CD4-positive, alpha-beta T cell treated with Interleukin-12 subunit alpha and Interleukin-12 subunit beta, for 1 hour (primary cell): ENCODE data around the gene CAMK1D.

Experiments used
- DNase-seq: peaks from one replicate; pipeline ENCODE4 v3.0.0-alpha.2; 2020

The CAMK1D gene

DNA sequence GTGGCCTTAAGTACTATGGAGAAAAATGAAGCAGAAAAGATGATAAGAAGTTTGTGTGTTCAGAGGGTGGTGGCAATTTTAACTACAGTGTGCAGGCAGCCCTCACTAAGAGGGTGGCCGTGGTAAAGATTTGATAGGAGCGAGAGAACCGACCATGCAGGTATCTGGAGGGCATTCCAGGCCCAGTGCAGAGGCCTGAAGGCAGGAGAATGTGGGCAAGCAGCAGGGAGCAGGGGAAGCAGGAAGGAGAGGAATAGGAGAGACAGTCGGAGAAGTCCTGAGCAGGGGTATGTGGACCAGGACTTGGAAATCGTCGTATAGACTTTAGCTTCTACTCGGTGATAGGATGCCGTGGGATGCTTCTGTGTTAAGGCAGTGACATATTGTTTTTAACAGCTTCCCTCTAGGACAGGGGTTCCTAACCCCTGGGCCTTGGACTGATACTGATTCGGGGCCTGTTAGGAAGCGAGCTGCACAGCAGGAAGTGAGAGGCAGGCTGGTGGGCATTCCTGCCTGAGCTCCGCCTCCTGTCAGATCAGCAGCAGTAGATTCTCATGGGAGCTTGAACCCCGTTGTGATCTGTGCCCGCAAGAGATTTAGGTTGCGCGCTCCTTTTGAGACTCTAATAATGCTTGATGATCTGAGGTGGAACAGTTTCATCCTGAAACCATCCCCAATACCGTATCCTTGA lies 425.0 kb downstream of the CAMK1D start:
- no peak for DNase-seq

DNA sequence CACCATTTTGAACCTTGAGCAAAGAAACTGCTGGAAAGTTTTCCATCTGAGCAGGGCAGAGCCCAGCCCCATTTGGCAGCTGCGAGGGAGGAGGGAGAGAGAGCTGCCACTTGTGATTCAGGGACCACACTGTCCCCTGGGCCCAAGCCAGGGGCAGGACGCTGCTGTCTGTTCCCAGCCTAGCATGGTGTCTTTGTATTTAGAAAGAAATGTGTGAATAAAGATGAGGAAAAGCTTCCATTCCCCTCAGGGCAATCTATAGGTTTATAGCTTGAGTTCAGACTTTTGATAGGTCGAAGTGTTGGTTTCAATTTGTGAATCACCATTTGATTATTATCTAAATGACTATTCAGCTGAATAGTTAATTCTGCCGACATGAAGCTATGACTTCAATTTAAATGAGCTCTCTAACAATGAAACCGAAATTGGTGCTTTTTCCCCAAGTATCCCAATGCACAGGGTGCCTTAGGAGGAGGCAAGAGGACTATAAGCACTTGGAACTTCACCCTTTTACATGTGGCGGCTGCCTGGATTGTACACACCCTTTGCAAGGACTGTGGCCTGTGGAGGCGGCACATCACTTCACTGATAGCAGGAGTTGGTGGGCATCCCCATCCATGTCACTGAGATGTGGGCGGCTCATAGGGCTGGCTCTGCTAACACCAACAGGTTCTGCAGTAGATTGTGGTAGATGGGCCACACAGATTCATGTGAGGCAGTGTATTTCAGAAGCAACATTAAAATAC lies 428.7 kb downstream of the CAMK1D start:
- DNase-seq = no peak

DNA sequence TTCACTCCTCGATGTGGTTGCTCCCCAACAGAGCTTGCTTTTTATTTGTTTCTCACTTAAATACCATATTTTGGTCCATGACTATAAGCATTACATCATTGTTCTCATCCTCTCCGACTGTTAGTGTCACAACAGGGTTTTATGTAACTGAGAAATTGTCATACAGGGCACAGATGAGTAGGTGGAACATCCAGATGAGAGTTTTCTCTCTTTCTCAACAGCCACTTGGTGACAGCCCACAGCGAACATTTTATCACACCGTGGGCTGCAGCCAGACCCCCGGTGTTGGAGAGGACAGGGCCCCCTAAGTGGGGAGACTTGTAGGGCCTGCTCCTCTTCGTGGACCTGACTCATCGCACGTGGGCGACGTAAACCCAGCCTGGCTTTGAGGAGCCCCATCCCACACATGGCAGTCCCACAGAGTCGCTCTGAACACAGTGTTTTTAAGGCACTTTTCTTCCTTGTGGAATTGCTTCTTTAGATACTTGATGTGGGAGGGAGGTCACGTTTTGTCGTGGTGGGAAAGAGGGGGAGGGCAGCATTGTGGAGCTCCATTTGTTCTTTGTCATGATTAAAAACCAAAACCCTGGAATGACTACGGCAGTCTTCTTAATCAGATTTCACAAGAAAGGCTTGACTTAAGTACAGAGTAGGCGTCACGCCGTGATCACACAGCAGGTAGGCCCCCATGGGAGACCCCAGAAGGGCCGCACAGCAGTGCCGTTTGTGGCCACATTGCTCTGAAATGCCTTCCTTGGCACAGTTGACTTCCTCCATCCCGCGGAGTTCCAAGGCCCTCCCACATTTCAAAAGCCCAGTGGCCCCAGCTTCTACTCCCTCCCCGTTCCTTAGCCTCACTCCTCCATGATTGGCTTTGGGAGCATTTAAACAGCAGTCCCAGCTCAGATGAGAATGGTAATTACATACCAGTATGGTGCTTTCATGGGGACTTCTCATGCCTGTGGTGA lies 431.6 kb downstream of the CAMK1D start:
- no peak for DNase-seq

DNA sequence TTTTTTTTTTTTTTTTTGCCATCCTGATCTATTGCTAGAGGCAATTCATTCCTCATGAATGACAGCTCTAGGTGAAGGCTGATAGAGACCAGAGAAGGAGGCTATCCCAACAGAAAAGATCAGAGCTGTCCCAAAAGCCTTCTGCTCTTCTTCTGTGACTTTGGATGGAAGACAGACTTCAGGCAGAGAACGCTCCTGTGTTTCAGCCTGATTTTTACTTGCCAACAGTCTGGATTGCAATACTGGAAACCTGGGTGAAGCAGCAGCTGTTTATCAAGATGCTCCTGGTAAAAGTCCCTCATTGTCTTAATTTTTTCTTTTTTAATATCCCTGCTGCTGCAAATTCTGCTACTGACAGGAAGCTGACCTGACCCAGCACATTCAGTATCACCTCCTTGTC lies 432.6 kb downstream of the CAMK1D start:
- DNase-seq = no peak

DNA sequence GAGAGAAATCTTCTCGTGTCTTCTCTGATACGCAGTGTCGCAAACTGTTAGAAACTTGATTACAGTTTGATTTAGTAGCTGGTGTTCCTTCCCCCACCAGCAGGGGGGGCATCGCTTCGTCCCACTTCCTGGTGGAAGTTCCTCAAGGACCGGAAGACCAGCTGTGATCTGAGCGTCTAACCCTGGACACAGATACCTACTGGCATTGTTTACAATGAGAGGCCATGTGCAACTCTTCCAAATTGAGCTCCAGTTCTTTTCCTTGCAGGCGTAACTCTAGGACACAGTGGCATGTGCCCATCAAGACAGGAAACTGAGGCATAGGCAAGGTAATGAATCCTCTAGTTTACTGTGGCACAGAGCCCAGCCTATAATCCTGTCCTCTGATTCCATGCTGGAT lies 433.2 kb downstream of the CAMK1D start:
- DNase-seq = peak; percentile 24

DNA sequence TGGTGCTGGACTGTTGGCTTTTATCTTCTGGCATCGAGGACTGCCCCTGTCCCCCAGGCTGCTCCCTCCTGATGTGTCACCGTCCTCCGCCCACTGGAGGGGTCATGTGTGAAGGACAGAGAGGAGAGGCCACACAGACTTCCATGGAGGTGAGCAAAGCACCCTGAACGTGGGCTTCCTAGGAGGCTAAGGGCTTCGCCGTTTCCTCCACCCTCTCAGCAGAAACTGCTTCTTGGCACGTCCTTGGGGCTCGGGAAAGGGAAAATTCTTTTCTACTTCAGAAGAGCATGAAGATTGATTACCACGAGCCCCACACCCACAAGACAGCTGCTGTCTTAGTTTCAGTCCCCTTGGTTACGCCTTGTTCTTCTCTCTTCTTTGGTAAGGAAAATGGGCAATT lies 433.9 kb downstream of the CAMK1D start:
- no peak for DNase-seq

DNA sequence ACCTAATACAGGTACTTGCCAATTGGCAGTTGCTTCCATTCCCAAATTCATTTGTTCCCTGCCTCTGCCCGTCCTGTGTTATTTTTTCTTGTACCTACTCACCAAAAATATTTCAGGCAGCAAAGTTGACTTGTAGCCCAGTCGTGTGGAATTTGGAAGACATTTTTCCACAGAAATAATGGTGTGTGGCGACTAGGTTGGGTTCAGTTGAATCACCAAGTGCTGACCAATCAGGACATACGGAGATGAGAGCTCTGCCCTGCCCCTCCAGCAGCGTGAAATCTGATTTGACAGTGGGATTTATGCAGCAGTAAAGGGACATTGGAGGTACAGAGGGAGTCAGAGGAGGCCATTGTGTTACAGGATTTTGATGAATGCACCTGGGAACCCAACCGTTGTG lies 435.3 kb downstream of the CAMK1D start:
- no peak for DNase-seq

DNA sequence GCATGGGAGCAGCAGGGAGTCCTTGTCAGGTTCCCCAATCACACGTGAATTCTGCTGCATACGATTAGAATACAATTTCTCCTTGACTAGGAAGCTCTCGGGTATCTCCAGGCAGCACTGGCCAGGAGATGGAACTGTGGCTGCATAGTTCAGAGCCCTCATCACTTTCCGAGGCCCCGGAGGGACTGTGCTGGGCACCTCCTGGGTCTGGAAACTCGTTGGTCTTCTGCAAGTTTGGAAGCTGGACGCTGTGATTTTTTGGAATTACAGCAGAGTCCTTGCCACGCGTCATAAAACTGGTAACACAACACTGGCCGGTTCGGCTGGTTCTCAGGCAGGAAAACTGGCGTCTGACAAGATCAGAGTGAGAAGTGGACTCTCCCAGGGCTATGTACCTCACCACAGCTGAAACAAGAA lies 436.1 kb downstream of the CAMK1D start:
- DNase-seq = no peak

DNA sequence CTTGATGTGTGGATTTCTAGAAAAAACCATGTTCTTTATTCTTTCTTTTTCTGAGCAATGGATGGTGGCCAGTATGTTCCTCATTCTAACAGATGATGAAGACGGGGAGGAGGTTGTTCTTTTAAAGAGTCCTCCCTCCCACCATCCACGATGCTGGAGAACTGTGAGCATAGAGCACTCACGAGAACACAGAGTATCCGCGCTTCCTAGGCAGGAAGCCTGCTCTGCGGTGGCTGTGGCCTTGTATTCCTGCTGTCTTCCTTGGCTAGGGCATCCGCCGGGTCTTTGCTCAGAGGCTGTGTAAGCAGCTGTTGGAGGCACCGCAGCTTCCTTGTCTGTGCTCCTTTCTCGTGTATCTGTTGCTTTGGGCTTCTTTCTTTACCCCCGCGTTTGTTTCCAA lies 437.9 kb downstream of the CAMK1D start:
- DNase-seq = no peak

DNA sequence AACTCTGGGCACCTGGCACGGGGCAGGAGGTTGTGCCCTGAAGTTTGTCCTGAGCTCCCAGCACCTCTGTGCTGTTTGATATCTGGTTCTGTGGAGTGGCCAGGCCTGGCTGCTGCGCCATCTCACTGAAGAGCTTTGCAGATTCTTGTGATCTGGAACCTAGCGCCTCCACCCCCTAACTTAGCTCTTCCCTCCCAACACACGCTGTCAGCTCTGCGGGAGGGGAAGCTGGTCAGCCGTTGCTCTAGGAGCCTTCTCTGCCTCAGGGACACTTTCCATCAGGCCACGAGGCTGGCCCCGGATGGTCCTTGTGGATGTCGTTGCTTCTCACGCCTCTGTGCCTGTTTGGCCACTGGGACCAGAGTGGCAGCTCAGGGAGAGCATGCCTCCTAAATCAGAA lies 438.9 kb downstream of the CAMK1D start:
- no peak for DNase-seq

DNA sequence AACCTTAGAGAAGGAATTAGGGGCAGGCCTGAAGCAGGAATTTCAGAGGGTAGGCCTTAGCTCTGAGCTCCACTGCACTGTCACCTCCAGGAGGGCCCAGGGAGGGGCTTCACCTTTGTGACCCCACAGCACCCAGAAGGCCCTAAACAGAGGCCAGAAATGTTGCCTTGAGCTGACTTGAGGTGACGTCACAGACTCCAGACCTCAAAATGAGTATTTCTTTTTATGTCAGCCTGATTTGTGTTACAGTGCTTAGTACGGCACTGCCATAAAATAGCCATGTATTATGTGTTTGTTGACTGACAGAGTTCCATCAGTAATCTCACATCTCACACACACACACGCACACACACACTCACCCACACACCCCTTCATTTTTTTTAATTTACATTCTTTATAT lies 440.9 kb downstream of the CAMK1D start:
- no peak for DNase-seq

DNA sequence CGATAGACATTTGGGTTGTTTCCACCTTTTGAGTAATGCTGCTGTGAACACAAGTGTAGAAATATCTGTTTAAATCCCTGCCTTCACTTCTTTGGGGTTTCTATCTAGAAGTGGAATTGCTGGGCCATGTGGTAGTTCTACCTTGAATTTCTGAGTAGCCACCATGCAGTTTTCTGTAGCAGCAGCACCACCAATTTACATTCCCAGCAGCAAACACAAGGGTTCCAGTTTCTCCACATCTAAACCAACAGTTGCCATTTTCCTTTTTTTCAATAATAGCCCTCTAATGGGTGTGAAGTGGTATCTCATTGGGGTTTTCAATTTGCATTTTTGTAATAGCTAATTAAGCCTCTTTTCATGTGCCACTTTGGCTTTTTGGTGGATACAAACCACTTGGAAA lies 442.4 kb downstream of the CAMK1D start:
- no peak for DNase-seq

DNA sequence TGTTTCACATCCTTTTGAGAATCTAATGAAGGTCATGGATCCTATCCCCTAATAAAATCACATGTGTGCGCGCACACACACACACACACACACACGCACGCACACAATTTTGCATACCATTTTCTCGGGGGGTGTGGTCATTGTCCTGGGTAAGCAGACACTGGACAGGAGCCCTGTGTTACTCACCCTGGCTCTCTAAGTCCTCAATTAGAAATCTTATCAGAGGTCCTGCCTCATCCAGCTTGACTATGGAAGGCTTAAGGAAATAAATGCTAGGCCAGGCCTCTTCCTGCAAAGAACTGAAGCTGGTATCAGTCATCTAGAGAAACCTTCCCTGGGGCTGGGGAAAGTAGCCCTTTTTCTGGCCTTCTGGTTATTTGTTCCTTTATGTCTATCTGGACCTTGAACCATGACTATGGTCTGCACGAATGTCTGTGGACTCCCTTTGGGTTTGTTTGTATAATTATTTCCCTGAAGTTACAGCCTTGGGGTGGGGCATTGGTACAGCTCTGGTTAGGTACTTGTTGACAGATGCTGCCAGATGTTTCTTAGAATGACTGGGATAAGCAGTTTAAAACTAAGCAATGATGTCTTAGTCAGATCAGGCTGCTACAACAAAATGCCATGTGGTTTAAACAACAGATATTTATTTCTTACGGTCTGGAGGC lies 443.7 kb downstream of the CAMK1D start:
- no peak for DNase-seq

DNA sequence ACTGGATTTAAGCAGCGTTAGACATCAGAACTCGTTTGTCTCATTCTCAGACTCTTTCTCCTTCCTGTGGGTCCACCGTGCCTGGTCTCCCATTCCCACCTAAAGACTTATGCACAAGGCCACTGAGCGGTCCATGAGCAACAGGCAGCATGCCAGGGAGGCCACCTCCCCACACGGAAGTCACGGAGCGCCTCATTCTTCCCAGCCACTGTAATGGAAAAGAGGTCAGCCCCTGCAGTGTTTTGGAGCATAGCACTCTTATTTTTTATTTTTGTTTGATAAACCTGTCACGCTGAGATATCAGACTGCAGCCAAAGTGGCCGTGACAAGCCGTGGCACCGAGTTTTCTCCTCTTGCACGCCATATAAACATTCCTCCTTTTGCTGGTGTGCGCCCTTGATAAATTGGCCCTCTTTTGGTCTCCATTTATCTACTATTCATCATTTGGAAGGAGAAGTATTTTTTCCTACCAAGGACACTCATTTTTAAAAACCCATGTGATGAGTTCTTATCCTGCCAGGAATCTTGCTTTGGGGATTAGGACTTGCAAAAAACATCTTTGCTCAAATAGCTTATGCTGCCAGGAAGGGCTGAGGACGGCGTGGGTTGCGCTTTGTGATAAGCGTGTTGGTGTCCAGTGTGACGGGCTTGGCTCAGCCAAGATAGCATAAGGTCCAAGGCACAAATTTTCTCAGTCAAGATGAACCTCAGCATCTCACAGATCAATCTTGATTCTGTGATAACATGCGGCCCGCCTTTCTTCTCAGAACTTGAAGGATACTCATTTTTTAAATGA lies 446.2 kb downstream of the CAMK1D start:
- no peak for DNase-seq

DNA sequence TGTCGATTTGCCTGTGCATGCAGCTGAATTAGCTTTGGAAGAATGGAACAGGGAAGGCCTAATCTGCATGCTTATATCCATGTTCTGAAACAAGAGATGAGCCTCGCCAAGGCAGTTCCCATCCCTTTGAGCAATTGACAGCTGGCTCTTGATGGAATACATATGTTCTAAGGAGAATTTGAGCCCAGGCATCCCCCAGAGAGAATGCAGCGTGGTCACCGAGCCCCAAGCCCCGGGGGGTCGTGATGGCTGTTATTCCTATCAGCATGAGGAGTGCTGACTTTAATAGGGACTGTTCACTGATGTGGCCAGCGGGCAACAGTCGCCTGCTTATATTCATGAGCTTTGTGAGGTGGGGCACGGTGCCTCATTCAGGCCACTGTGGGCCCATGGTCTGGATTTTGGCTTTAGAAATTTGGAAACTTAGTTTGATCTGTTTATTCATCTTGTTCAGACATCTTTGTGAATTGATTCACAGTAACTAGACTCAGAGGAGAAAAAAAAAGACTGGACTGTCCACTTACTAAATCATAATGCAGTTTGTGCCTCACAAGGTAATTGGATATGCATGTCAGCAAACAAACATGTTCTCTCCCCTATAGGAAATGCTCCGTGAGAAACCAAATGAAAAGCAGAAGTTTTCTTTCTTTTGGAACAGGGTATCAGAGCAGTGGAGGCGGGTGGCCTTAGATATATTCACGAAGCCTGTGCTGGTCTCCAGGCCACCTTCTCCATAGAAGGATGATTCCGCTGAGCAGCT lies 447.2 kb downstream of the CAMK1D start:
- DNase-seq = no peak

DNA sequence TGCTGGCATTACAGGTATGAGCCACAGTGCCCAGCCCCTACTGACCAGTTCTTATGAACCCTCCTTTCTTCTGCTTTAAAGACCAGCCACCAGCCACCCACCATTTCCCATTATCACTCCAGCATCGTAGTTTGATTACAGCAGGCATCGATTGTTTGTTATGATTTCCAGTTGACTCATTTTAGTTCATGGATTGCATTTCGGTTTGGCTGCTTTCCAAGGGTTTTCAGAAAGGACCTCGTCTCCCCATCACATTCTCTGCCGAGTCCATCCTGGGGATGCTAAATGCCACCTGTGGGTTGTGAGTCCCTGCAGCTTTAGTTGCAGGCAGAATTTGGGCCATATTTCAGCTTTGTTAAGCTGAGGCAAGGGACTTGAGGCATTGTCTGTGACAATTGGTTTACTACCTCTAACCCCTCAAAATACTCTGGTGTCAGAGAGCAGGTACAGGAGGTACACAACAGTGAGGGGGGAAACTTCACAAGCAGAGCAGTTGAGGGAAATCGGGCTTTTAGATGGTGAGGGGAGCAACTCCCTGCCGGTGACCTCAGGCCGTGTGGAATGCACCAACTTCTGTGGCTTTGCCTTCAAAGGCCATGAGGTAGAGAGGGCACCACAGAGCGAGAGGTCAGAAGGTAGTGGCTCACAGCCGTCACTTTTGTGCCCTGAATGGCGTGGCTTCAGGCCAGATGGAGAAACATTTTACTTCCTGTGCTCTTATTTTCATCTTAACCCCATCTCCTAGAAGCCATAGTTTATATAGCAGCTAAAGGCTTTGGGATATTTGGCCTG lies 448.3 kb downstream of the CAMK1D start:
- DNase-seq = no peak

DNA sequence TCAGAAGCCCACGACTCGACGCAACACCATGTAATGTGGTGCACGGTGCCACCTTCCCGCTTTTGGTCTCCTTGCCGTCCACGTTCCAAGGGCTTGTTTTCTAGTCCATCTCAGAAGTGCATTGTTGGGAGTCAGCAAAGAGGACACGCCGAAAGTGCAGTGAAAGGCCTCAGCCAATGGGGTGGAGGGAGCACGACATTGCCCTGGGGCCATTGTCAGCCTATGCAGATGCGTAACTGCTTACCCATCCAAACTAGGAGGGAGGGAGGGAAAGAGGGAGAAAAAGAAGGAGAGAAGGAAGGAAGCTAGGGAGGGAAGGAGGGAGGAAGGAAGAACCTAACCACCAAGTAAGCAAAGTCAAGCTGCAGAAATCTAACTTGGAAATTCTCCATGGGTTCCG lies 449.8 kb downstream of the CAMK1D start:
- no peak for DNase-seq

DNA sequence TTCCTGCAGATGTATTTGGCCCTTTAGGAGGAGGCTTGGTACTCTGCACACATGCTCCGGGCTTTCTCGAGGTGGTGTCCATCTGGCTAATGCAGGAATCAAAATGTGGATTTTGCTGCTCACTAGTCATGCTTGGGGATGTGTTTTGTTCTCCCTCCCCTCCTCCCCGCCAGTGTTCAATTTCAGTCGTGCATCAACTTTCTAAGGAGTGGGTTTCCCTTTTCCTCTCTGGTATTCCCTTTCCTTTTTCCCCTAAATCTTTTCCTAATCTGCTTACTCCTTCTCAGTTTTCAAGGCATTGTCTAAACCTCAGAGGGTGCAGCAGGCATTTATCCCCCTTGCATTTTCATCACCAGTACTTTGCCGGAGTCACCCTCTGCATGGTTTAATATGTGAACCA lies 450.4 kb downstream of the CAMK1D start:
- no peak for DNase-seq

DNA sequence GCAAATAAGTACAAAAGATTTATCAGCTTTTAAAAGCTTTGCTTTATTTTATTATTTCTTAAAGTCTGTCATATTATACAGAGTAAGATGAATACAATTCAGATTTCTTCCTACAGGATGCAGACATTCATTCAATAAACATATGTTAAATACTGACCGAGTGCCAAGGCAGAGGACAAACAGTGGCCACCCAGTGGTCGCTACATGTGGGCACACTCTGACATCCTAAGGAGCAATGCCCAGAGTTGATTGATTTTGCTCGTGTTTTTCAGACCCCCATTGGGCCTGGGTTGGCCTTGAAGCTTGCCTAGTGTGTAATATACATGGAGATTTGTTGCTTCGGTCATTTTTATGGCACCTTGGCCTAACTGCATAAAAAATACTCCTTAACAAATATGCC lies 451.0 kb downstream of the CAMK1D start:
- no peak for DNase-seq
